B cell (primary cell): ENCODE data around the gene CD200. TPM values are rescaled to one million over a fixed set of nuclear protein-coding genes. Genes with fewer than 3 reads are reported as not detected.

Source experiments
- ATAC-seq: fragments of 200-7000 bp; cut with Tn5 transposase; one replicate; pipeline ENCODE4 v1.10.0; 2021; ENCODE audit warnings: low read depth, mild to moderate bottlenecking, moderate number of reproducible peaks, moderate library complexity
- CTCF ChIA-PET: fragments of 350-600 bp; sonication (Branson Sonifier 250); formaldehyde crosslinking; loops from one replicate; lab custom pipeline; 2021; ENCODE audit warnings: antibody characterized with exemption, inconsistent platforms; lab: Charles Lee
- POLR2A ChIA-PET: fragments of 350-600 bp; sonication (Branson Sonifier 250); formaldehyde crosslinking; loops from one replicate; lab custom pipeline; 2021; ENCODE audit warnings: antibody characterized with exemption; lab: Charles Lee
- DNase-seq: peaks from one replicate; pipeline ENCODE4 v3.0.0; 2013
- H2AFZ ChIP-seq: 2 replicates; pipeline ENCODE4 v1.6.1; 2012; ENCODE audit warnings: mild to moderate bottlenecking, low read depth, low read length; ENCODE audit not compliant: insufficient read depth, poor library complexity, severe bottlenecking
- H3K27ac ChIP-seq, 2 donors: 1 replicate in 1 of 2; 2 replicates in 1 of 2; pipeline ENCODE4 v1.5.1; 2012 to 2013; ENCODE audit warnings: low read length in 2 of 2, mild to moderate bottlenecking in 2 of 2, moderate library complexity in 1 of 2
- H3K27me3 ChIP-seq, 4 experiments: fragments of 200-600 bp in 1 of 4; sonication (generic) in 1 of 4; replicated peaks in 1 of 4; 1 replicate in 2 of 4; 2 replicates in 2 of 4; pipeline versions ENCODE4 v1.6.1 to v1.7.0; 2013 to 2016; ENCODE audit warnings: low read length in 3 of 4, mild to moderate bottlenecking in 2 of 4, mixed read lengths in 1 of 4, moderate library complexity in 1 of 4; ENCODE audit not compliant: insufficient read depth in 4 of 4, control insufficient read depth in 3 of 4; ENCODE audit errors: control extremely low read depth in 1 of 4
- H3K36me3 ChIP-seq, 2 experiments: replicated peaks in 1 of 2; 1 replicate in 1 of 2; 2 replicates in 1 of 2; pipeline versions ENCODE4 v1.6.1 to v1.7.1; 2013; ENCODE audit warnings: low read length in 1 of 2; ENCODE audit not compliant: insufficient read depth in 2 of 2, control insufficient read depth in 1 of 2; ENCODE audit errors: control extremely low read depth in 1 of 2, extremely low read depth in 1 of 2
- H3K4me1 ChIP-seq, 2 donors: fragments of 200-600 bp in 1 of 2; sonication (generic) in 1 of 2; 1 replicate in 1 of 2; 2 replicates in 1 of 2; pipeline versions ENCODE4 v1.5.1 to v1.6.1; 2013 to 2017; ENCODE audit warnings: low read length in 2 of 2; ENCODE audit not compliant: control insufficient read depth in 2 of 2, insufficient read depth in 2 of 2
- H3K4me2 ChIP-seq: replicated peaks from 2 replicates; pipeline ENCODE3; 2012; ENCODE audit warnings: mild to moderate bottlenecking, low read depth, low read length; ENCODE audit not compliant: poor library complexity, severe bottlenecking
- H3K4me3 ChIP-seq, 5 experiments: fragments of 200-600 bp in 1 of 5; sonication (generic) in 1 of 5; 1 replicate in 3 of 5; 2 replicates in 2 of 5; pipeline versions ENCODE4 v1.5.1 to v1.7.0; 2011 to 2016; ENCODE audit warnings: low read length in 4 of 5, mild to moderate bottlenecking in 4 of 5, low read depth in 2 of 5, control low read depth in 1 of 5, moderate library complexity in 1 of 5; ENCODE audit not compliant: insufficient read depth in 1 of 5; ENCODE audit errors: control extremely low read depth in 1 of 5, extremely low read depth in 1 of 5
- H3K79me2 ChIP-seq: fragments of 200-600 bp; sonication (generic); one replicate; pipeline ENCODE4 v1.6.0; 2016; ENCODE audit warnings: low read length; ENCODE audit not compliant: control insufficient read depth, insufficient read depth
- H3K9ac ChIP-seq: fragments of 200-600 bp; sonication (generic); 2 replicates; pipeline ENCODE4 v1.6.1; 2017; ENCODE audit warnings: mild to moderate bottlenecking, low read length, moderate library complexity
- H3K9me3 ChIP-seq, 3 donors: one replicate each; pipeline versions ENCODE4 v1.6.1 to v1.7.1; 2013; ENCODE audit warnings: low read length in 2 of 3; ENCODE audit not compliant: control insufficient read depth in 2 of 3, insufficient read depth in 1 of 3; ENCODE audit errors: control extremely low read depth in 1 of 3
- H4K20me1 ChIP-seq: 2 replicates; pipeline ENCODE4 v1.6.0; 2012; ENCODE audit warnings: mild to moderate bottlenecking, low read length; ENCODE audit not compliant: insufficient read depth, control insufficient read depth, poor library complexity, severe bottlenecking
- H3K27ac Mint-ChIP-seq: one replicate; pipeline ENCODE4 v1.8.0; 2021; ENCODE audit warnings: mixed read lengths
- H3K27me3 Mint-ChIP-seq: one replicate; pipeline ENCODE4 v1.8.0; 2021; ENCODE audit warnings: mixed read lengths
- H3K4me1 Mint-ChIP-seq: one replicate; pipeline ENCODE4 v1.8.0; 2021; ENCODE audit warnings: mixed read lengths
- H3K4me3 Mint-ChIP-seq: one replicate; pipeline ENCODE4 v1.8.0; 2021; ENCODE audit warnings: mixed read lengths
- H3K9me3 Mint-ChIP-seq: one replicate; pipeline ENCODE4 v1.8.0; 2022; ENCODE audit warnings: mixed read lengths; ENCODE audit not compliant: insufficient read depth
- CTCF ChIP-seq: fragments of 200-600 bp; IDR thresholded peaks from one replicate; pipeline ENCODE4 v1.8.0; 2022; ENCODE audit warnings: antibody characterized with exemption, mild to moderate bottlenecking
- EZH2 ChIP-seq: IDR thresholded peaks from 2 replicates; pipeline ENCODE4 v1.6.1; 2012; ENCODE audit warnings: borderline replicate concordance, low read depth, mild to moderate bottlenecking, moderate library complexity, low read length; ENCODE audit not compliant: insufficient read depth, poor library complexity, severe bottlenecking
- WGBS: methylation state at CpG from one replicate; pipeline ENCODE4 v1.1.5; 2013; ENCODE audit warnings: missing lambda C conversion rate; ENCODE audit not compliant: insufficient coverage; 5-methylcytosine and 5-hydroxymethylcytosine counted together
- intact Hi-C: fragments of 100-400 bp; cut with micrococcal nuclease; formaldehyde crosslinking; loops from one replicate; pipeline ENCODE4 v1.10.0; 2022
- polyA plus RNA-seq: library from polyadenylated mRNA; depleted of rRNA; stranded (reverse); fragments of >200 nt; gene quantifications from 2 replicates; pipeline ENCODE4 v1.2.3, GENCODE V29; 2012
- total RNA-seq, 2 donors: library from RNA; stranded (reverse); fragments of 120-200 nt in 1 of 2; gene quantifications; 1 replicate in 1 of 2; 2 replicates in 1 of 2; pipeline versions ENCODE4 v1.2.3 to v1.2.4, GENCODE V29; 2013 to 2022

Gene CD200
- total and polyA plus RNA-seq, 2 donors (not counting 1 experiment from before 2014, with no cell fraction given), result 35.0 to 49.9 TPM

- ChIA-PET CTCF (interaction anchor here (1.0 to 1.3 kb wide), 2 partner anchors 12 to 127 kb away, joined by 4 read pairs; no protein-coding TSS in a partner anchor), POLR2A (no interaction called here)
- Mint-ChIP-seq H3K27me3 (no peaks in the 10 kb centered on the region), H3K4me3 (no peak overlapping the region), H3K4me1 (peaks cover 36% of the 10 kb centered on the region), H3K9me3 (peaks cover 3% of the 10 kb centered on the region), H3K27ac (no peak overlapping the region)
- H3K4me2 ChIP-seq, result no peak overlapping the region
- ATAC-seq (no peak), DNase-seq (no peak)
- no peaks in the 10 kb centered on the region for H3K36me3 ChIP-seq
- no peak overlapping the region for H3K27ac ChIP-seq
- H4K20me1 ChIP-seq, result no peaks in the 10 kb centered on the region
- WGBS, result no CpG with 5 or more reads among the region's 6 CpGs
- peaks cover 0 to 9% (median 3%) of the 10 kb centered on the region in 3 donors for H3K9me3 ChIP-seq
- no peak overlapping the region for H2AFZ ChIP-seq
- no peaks in the 10 kb centered on the region for H3K79me2 ChIP-seq
- H3K4me3 ChIP-seq, result no peak overlapping the region
- intact Hi-C loops, result no loop called here
- TF ChIP-seq CTCF (no peak), EZH2 (no peak)
- H3K27me3 ChIP-seq, result no peaks in the 10 kb centered on the region
- no peak overlapping the region for H3K9ac ChIP-seq
- peaks cover 16 to 19% of the 10 kb centered on the region in 2 donors for H3K4me1 ChIP-seq
These were observed 59.7 kb downstream of the CD200 start for GRCh38 chr3:112392393-112393359.

GRCh38 chr3:112393360-112393728 lies 60.4 kb downstream of the CD200 start:
- Histone ChIP-seq H4K20me1 (no peaks in the 10 kb centered on the region), H3K4me3 (no peak overlapping the region), H2AFZ (no peak overlapping the region), H3K27ac (no peak overlapping the region), H3K36me3 (no peaks in the 10 kb centered on the region), H3K4me2 (no peak overlapping the region), H3K9ac (no peak overlapping the region), H3K27me3 (no peaks in the 10 kb centered on the region), H3K79me2 (no peaks in the 10 kb centered on the region), H3K9me3 (peaks cover 0 to 9% (median 3%) of the 10 kb centered on the region in 3 donors), H3K4me1 (peaks cover 16 to 19% of the 10 kb centered on the region in 2 donors)
- Mint-ChIP-seq H3K4me1 (peaks cover 36% of the 10 kb centered on the region), H3K27me3 (no peaks in the 10 kb centered on the region), H3K27ac (no peak overlapping the region), H3K9me3 (peaks cover 3% of the 10 kb centered on the region), H3K4me3 (no peak overlapping the region)
- TF ChIP-seq EZH2, result no peak
- no peak for TF ChIP-seq CTCF
- POLR2A ChIA-PET, result no interaction called here
- intact Hi-C loops, result no loop called here
- DNase-seq (no peak), ATAC-seq (no peak)
- WGBS, result no CpG with 5 or more reads among the region's 3 CpGs
- CTCF ChIA-PET, result no interaction called here
